GM21723 (cell line): Measurements from ENCODE around the gene AMBRA1.
"Not testable (repeated sequence)": the region's sequence is repeated elsewhere in the genome, so short reads cannot be mapped to it uniquely, and the experiment has no call there.

Experiments used
- ATAC-seq: cut with Tn5 transposase; IDR thresholded peaks from one replicate; pipeline ENCODE4 v1.9.1; 2021; ENCODE audit warnings: mild to moderate bottlenecking, moderate library complexity; ENCODE audit not compliant: unreplicated experiment

The AMBRA1 gene

DNA sequence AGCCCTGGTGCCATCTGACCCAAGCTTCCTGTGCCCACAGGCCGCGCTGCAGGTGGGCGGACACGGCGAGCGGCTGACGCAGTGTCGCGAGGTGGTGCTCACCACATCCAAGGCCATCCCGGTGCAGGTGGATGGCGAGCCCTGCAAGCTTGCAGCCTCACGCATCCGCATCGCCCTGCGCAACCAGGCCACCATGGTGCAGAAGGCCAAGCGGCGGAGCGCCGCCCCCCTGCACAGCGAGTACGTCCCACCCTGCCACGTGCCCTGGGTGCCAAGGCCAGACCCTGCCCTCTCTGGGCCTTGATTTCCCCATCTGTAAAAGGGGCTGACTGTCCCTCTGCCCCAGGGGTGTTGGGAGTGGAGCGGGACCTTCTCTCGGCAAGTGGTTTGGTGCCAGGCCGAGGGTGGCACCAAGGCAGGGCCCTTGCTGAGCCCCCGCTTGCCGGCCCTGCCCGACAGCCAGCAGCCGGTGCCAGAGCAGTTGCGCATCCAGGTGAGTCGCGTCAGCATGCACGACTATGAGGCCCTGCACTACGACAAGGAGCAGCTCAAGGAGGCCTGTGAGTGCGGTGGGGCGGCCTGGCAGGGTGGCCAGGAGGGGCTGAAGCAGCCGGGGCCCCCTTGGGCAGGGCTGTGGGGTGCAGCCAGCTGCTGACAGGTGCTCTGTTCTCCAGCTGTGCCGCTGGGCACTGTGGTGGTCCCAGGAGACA, 218.3 kb downstream of the AMBRA1 start:
- no peak for ATAC-seq

- no peak for ATAC-seq
Observed at GRCh38 chr11:46374815-46375214, 219.0 kb downstream of the AMBRA1 start.

DNA sequence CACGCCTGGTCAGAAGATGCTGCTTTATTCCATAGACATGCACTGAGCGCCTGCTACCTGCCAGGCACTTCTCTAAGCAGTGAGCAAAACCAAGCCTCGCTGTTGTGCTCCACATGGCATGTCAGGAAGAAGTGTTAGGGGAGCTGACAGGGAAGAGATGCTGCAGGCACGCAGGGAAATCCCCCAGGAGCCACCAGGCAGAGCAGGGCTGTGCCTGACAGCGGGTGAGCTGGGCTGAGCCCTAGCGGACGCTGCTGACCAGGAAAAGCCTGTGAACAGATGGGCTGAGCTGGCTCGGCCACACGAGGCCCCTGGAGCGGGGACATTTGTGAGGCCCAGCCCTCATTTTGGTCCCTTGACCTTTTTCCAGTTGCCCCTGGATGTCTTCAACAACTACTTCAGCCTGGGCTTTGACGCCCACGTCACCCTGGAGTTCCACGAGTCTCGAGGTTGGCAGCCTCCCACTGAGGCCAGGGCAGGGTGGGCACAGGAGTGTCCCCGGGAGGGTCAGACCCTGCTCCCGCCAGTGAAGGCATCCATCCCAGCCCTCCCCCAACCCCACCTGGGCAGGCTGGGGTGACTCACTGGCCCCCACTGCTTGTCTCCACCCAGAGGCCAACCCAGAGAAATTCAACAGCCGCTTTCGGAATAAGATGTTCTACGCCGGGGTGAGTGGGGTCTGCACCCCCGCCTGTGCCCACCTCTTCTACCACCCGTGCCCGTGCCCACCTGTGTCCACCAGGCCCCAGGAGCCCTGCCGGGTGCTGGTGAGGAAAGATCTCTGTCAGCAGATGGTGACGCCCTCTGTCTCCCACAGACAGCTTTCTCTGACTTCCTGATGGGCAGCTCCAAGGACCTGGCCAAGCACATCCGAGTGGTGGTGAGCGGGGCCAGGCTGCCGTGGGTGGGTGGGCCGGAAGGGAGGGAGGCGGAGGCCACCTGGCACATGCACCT, 219.8 kb downstream of the AMBRA1 start:
- no peak for ATAC-seq

- ATAC-seq = not testable (repeated sequence)
Observed at GRCh38 chr11:46372501-46372900, 221.3 kb downstream of the AMBRA1 start.

GRCh38 chr11:46372086-46372485, 221.7 kb downstream of the AMBRA1 start:
- ATAC-seq = no peak

GRCh38 chr11:46371262-46371661, 222.6 kb downstream of the AMBRA1 start:
- not testable (repeated sequence) for ATAC-seq

DNA sequence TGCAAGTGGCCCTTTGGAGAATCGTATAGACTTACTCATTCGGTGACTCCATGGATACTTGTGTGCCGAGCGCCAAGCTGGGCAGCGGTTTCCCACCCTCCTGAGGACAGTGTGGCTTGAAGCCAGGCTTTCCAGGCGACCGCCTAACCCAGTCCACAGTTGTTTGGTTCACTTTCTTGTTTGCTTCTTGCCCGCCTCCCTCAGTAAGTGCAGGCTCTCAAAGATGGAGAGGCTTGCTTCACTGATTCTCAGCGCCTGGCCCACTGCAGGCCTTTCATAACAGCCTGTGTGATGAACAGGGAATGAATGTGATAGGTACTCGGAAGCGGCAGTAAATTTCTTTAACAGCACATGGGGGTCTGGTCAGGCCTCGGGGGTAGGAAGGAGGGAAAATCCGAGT, 223.6 kb downstream of the AMBRA1 start:
- no peak for ATAC-seq

- peak; percentile 53 for ATAC-seq
Observed at GRCh38 chr11:46369458-46370152, 224.2 kb downstream of the AMBRA1 start.

- ATAC-seq = no peak
Observed at GRCh38 chr11:46367916-46368267, 225.9 kb downstream of the AMBRA1 start.

- ATAC-seq = no peak
Observed at GRCh38 chr11:46367244-46367915, 226.4 kb downstream of the AMBRA1 start.

GRCh38 chr11:46366661-46367161, 227.1 kb downstream of the AMBRA1 start:
- ATAC-seq = no peak

- no peak for ATAC-seq
Observed at GRCh38 chr11:46366260-46366659, 227.6 kb downstream of the AMBRA1 start.

DNA sequence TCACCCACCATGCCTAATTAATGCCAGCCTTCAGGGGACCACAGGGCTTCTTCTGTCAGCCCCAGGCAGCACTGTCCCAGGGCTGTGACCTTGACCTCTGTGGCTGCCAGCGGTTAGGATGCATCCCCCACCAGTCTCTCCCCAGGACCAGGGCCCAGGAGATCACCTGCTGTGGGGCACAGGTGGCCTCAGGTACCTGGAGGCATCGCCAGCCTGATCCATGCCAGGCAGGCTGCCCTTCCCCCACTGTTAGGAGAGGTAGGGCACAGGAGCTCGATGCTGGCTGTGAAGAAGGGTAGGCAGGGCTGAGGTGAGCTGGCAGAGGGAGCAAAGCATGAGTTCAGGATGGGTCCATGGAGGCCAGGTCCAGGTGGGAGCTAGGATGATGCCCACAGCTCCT, 229.0 kb downstream of the AMBRA1 start:
- no peak for ATAC-seq

DNA sequence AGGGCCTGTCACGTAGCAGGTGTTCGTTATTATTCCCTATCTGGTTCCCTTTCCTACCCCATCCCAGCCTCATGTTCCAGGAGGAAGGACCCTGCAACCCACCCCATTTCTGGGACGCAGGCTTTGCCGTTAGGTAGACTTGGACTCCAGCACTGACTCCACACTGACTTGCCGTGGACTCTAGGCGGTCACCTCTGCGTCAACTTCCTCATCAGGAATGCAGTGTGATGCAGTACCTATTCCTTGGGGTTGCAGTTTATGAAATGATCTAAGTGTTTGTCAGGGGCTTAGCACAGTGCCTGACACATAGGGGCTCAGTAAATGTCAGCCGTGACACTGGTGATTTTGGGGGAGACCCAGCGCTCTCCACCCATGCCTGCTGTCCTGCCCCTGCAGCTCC, 229.8 kb downstream of the AMBRA1 start:
- ATAC-seq = no peak

DNA sequence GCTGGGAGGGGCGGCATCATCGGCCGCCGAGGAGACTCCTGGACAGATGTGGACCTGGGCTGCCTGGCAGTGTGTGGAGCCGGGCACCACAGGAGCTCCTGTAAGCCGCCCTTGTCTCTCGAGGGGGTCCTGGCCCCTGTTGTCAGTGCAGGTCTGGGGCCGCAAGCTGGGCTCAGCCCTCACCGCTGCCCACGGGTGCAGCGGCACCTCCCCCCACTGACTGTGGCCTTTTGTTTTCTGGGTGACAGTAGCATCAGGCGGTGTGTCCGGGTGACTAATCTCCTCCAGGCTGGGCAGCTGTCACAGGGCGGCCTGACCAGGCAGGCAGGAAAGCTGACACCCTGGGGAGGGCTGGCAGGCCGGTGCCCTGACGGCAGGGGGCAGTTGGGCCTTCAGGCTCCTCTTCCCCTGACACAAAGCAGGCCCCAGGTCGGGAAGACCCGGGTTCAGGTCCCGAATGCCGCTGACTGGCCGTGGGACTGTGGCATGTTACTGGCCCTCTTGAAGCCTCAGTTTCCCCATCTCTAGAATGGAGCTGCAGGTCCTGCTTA, 230.3 kb downstream of the AMBRA1 start:
- ATAC-seq = no peak

- ATAC-seq = no peak
Observed at GRCh38 chr11:46363031-46363407, 230.8 kb downstream of the AMBRA1 start.

DNA sequence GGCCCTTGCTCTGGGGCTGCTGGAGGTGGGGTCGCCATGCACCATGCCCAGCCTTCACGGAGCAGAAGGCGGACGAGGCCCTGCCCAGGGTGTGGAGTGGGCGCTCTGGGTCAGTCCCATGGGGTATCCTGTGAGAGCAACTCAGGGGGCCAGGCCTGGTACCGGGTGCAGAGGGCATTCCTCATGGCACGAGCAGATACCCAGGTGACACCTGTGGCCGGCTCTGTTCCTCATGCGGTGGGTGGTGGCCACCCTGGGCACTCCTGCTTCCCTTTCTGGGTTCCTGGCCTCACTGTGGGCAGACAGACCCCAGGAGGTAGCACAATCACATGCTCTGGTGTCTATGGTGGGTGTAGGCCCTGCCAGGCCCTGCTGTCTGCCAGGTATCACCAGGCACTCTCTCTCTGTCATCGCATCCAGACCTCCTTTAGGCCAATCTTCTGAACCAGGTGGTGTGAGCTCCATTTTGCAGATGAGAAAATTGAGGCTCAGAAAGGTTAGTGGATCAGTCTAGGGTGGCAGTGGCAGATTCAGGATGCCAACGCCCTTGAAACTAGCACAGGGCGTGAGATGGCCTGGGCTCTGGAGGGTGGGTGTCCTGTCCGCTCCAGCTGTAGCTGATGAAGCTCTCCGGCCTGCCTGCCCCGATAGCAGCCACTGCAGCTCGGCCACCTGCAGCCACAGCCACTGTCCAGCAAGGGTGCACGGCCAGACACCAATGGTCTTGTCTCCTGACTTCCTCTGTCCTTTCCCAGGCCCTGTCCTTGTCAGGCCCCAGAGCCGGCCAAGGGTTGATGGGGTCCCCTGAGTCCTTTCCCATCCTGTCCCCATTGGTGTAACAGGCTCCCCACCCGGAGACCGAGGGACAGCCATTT, 231.4 kb downstream of the AMBRA1 start:
- no peak for ATAC-seq

- ATAC-seq = peak; percentile 94
Observed at GRCh38 chr11:46361283-46362155, 232.3 kb downstream of the AMBRA1 start.

DNA sequence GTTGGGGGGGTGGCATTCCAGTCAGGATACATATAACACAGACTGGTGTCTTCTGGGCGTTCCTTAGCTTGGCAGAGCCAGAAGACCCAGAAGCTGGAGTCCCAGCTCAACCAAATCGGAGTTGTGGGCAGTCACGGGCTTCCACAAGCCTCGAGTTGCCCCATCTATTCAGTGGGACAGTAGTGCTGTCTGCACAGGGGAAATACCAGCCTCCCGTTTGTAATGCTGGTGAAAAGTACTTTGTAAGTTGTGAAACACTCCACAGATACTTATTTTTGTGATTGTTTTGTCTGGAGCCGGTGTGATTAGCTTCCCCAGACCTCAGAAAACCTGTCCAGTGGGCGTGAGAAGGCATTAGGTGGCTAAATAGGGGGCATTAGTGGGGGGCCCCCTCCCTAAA, 232.9 kb downstream of the AMBRA1 start:
- ATAC-seq = peak; percentile 17
